ENCODE measurements around the gene CCDC196.

Gene CCDC196

GRCh38 chr14:66485910-66486421 is at the start of gene CCDC196:
CCDC196 (plus strand) TSS chr14:66486371; CDS start chr14:66486503, 132 bp downstream.
- no peak for DNase-seq

DNA sequence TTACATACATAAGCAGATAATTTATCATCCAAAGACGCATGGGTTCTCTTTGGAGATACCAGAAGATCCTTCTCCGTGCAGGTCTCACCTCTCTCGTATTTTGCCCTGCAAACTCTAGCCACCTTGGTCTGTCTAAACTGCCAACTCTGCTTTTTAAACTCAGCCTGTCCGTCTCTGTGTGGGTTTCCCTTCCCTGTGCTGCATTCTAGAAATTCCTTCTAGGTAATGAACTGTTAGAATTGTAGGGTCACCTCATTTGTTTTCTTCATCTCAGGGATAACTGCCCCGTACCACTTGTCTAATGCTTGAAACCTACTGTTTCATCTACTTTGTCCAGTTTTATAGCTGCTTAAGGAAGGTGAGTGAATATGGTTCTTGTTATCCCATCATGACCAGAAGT is 45.4 kb upstream of the CCDC196 start:
- no peak for DNase-seq

DNA sequence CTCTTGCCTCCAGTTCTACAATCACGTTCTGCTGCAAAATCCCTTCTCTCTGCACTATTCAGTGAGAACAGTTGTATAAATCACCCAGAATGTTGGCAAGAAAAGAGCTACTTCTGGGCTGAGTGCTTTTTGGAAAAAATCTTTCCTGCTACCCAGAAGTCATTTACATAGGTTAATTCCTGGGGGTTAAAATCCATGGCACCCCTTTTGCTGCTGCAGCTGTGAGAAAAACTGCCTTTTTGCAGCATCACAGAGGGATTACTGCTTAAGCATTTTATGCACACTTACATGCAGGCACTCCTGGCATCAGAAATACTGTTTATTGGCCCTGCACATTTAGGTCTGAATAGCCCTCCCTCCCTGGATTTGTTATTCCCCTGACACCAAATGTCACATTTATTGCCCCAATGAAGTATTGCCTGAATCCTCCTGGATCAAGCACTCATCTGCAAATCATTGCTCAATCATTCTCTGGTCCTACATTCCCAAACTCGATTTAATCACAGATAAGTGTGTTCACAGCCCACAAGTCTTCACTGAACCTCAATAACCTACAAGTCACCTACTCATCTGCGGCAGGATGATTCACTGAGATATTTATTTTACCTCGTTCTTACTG is 43.1 kb upstream of the CCDC196 start:
- no peak for DNase-seq

DNA sequence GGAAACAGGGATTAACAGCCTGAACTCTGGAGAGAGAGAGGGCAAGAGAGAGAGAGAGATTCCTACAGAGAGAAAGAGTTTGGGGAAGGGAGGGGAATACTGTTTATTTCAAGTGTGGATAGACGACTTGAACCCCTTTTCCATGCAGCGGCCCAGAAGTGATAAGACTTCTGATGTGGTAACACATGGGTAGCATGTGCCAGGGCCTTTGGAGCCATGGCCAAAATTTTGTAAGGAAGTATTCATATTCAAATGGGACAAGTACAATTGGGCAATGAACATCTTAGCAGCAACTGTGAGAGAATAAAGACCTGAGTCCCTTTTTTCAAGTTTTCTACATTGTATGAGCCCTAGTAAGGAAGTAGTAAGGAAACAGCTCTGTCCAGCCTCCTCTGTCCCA is 42.4 kb upstream of the CCDC196 start:
- DNase-seq, result no peak

DNA sequence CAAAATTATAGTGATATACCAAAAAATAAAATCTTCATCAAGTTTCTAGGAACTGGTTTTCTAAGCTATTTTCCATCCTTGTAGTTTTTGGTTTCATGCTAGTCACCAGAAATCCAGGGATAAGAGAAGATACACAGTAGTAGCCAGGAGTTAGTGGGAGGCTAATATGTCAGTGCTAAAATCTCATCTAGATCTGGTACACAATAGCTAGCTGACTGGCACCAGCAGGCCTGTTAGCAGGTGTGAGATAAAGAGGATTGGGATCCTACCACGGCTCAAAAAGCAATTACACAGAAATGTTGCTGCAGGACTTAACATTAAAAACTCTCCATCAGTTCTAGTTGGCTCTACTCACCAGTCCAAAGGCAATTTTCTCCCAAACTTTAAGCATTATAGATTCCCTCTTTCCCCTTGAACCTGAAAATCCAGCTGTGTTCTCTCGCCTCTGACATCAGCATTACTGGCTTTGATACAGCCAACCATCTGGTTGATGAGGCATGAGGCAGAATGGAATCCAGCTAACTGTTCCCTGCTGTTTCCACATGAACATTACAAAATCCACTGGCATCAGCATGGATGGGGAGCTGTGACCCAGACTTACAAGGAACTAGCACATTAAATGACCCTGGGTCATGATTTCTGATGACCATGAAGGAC is 41.8 kb upstream of the CCDC196 start:
- no peak for DNase-seq

DNA sequence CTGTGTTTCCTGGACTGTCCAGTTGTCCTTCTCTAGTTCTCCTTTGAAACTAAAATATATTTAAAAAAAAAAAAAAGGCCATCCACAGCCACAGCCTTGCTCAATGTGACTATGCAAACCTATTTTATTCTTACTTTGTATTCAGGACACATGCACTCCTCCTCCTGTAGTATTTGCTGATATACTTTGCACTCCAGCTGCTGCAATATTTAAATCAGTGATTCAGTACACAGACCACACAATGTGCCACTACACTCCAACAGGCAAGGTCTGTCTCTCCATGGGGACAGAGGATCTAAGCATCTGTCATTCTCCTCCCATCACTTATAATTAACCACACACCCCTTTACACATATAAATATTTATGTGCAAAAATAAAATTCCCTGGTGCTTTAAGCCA is 40.2 kb upstream of the CCDC196 start:
- no peak for DNase-seq

- DNase-seq, result no peak
These were observed 32.7 kb upstream of the CCDC196 start for GRCh38 chr14:66453469-66453868.

DNA sequence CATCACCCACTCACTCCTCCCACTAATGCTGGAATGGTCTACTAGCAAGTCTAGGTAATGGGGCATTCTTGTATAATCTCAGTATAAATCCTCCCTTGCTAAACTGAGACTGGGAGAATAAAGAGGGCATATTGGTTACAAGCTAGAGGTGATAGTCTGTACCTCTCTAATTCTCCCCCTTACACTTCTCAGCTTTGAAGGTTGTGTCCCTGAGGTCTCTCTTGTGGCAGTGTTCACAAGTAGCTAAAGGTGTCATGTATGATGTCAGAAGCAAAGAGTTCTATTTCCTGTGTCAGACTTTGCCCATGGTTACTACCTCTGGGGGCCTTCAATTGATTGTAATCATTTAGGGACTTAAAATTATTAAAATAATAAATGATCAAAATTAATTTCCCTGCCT is 26.6 kb upstream of the CCDC196 start:
- DNase-seq, result no peak

DNA sequence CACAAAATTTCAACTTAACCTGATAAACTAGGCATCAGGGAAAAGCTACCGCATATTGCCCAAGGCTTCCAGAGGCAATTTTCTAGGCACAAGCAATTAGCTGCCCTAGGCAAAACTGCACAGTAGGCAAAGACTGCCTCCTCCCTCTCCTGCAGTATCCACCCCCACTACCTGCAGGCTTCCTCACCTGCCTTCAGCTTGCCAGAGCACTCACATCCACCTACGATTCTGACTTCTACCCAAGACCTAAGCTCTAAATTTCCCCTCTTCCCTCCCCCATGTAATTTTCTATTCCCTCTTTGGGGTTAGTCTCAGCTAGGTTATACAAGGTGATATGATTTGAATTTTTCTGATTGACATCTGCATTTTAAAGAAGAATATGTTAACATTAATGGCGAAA is 21.9 kb upstream of the CCDC196 start:
- DNase-seq, result no peak

GRCh38 chr14:66468778-66469367 is 17.3 kb upstream of the CCDC196 start:
- DNase-seq, result no peak

DNA sequence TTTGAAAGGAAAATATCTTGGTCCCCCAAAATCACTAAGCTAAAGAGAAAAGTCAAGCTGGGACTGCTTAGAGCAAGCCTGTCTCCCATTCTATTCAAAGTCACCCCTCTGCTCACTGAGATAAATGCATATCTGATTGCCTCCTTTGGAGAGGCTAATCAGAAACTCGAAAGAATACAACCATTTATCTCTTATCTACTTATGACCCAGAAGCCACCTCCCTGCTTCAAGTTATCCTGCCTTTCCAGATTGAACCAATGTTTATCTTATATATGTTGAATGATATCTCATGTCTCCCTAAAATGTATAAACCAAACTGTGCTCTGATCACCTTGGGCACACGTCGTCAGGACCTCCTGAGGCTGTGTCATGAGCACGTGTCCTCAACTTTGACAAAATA is 14.6 kb upstream of the CCDC196 start:
- no peak for DNase-seq

DNA sequence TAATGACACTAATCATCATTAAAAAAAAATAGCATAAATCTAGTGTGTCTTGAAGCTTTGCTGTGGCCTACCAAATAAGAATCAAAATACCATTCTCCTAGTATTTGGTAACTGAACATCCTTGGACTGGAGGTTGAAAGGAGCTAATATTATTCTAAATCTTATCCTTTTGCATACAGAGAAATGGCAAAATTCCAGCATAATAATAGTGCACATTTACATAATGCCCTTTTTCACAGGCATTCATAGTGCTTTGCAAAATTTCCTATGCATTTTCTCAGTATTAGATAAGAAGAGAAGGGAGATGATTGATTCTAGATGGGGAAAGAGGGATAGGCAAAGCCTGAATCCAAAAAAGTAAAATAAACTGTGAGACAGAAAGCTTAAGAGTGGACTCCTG is 13.9 kb upstream of the CCDC196 start:
- no peak for DNase-seq

GRCh38 chr14:66473223-66473622 is 12.9 kb upstream of the CCDC196 start:
- DNase-seq, result no peak

GRCh38 chr14:66476964-66477363 is 9.2 kb upstream of the CCDC196 start:
- DNase-seq, result no peak

DNA sequence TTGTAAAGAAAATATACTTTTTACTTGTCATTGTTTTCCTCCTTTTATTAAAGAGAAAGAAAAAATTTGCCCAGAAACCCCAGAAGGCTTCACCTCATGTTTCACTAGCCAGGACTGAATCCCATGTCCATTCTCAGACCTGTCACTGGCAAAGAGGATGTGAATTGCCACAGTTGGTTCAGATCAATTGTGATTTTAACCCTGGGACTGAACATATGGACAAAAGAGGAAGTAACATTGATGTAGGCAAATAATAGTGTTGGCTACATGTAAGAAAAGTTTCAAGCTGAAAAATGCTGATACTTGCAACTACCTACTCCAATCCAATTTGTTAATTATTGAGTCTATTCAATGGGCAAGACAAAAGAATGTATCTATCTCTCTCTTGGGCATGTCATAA is 8.6 kb upstream of the CCDC196 start:
- no peak for DNase-seq

- no peak for DNase-seq
These were observed 3.3 kb upstream of the CCDC196 start for GRCh38 chr14:66482873-66483272.

DNA sequence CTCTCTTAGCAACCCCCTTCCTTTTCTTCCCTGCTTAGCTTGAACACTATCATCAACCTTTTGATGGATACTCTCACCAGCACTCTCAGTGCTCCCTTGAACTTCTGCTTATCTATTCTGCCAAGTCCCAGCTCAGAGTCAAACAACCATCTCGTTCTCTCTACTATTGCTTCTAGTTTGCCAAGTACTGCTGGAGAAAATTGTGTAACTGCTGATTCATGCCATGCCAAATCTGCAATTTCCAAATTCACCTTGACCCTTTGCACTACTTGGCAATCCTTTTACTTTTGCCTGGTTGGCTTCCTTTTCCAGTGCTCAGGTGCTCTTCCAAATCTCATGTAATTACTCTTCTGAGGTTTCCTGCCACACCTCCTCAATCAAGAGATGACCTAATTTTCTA is 2.8 kb upstream of the CCDC196 start:
- DNase-seq, result no peak

DNA sequence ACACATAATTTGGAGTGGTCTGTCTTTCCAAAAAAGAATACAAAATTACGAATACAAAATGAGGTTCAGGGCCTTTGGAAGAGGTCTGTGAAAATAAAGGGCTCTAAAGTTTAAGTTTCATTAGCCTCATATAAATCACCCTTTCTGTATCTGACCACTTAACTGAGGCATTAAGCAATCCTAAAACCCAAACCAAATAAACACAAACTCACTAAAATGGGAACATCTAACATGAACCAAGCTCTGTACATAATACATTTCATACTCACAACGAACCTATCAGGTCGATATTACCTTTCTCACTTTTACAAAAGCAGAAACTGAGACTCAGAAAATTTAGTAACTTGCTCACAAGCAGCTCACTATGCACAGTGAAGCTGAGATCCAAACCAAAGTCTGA is 1.1 kb upstream of the CCDC196 start:
- no peak for DNase-seq

GRCh38 chr14:66487164-66487563 is 993 bp downstream of the CCDC196 start:
- DNase-seq, result no peak

- no peak for DNase-seq
These were observed 4.3 kb downstream of the CCDC196 start for GRCh38 chr14:66490143-66491111.

GRCh38 chr14:66493750-66494149 is 7.6 kb downstream of the CCDC196 start:
- DNase-seq, result no peak

GRCh38 chr14:66495218-66496098 is 9.3 kb downstream of the CCDC196 start:
- DNase-seq, result peak in 1 of 4 experiments; percentile 2

Data from activated naive CD4-positive, alpha-beta T cell (primary cell).